ENCODE data around the gene CD28. TPM values are rescaled to one million over a fixed set of nuclear protein-coding genes. Genes with fewer than 3 reads are reported as not detected.

CD28 gene
- total and polyA plus RNA-seq, 2 donors (not counting 3 experiments of a cell fraction or from before 2014, with no cell fraction given), result 0.15 TPM; not detected in 1

- no peaks in the 10 kb centered on the region for H3K79me2 ChIP-seq (ENCODE audit: control insufficient read depth, insufficient read depth, low read length)
- H2AFZ ChIP-seq (ENCODE audit: low read depth, low read length), result no peak overlapping the region
- H3K9me1 ChIP-seq (replicated peaks; ENCODE audit: control insufficient read depth, extremely low read depth, insufficient read depth, low read length), result no peaks in the 10 kb centered on the region
- H4K20me1 ChIP-seq (replicated peaks; ENCODE audit: control insufficient read depth, extremely low read depth, insufficient read depth, low read length), result no peaks in the 10 kb centered on the region
- POLR2A ChIA-PET, result no interaction called here
- no peak overlapping the region for H3K9ac ChIP-seq (replicated peaks; ENCODE audit: extremely low read depth, insufficient read depth, low read length)
- H3K4me3 ChIP-seq (replicated peaks in 1 of 3; ENCODE audit: insufficient read depth in 1 of 3, low read depth in 1 of 3, low read length in 3 of 3), result no peak overlapping the region
- H3K27me3 ChIP-seq (ENCODE audit: control insufficient read depth in 2 of 2, insufficient read depth in 2 of 2, low read length in 2 of 2), result no peaks in the 10 kb centered on the region
- dilution Hi-C loops (cut with MboI; ENCODE audit: extremely low pct_ligation_motif_present, low sequenced_read_pairs), result no loop called here
- no peak for FAIRE-seq
- H3K4me2 ChIP-seq (ENCODE audit: insufficient read depth, low read length), result no peak overlapping the region
- TF ChIP-seq EZH2 (IDR thresholded peaks at IDR 0.05; ENCODE audit: borderline replicate concordance, low read depth, low read length, severe bottlenecking) (no peak), JUN (IDR thresholded peaks at IDR 0.05; ENCODE audit: borderline replicate concordance, insufficient read depth, insufficient read length, low read depth) (no peak), MAX (IDR thresholded peaks at IDR 0.05; ENCODE audit: insufficient read depth, insufficient read length) (no peak), POLR2A (IDR thresholded peaks at IDR 0.05; ENCODE audit: low read depth, low read length) (no peak), POLR2AphosphoS5 (IDR thresholded peaks at IDR 0.05; ENCODE audit: insufficient read depth, low read depth, low read length) (no peak)
- H3K27ac ChIP-seq (ENCODE audit: insufficient read depth, low read depth, low read length), result no peak overlapping the region
- H3K9me3 ChIP-seq (replicated peaks; ENCODE audit: control insufficient read depth, insufficient read depth, low read length), result no peaks in the 10 kb centered on the region
- intact Hi-C loops (cut with micrococcal nuclease), result no loop called here
- DNase-seq (ENCODE audit: low read depth, low spot score), result no peak
- H3K4me1 ChIP-seq (ENCODE audit: control insufficient read depth, extremely low read depth, insufficient read depth, low read length), result peaks cover 10% of the 10 kb centered on the region
- H3K36me3 ChIP-seq (ENCODE audit: control insufficient read depth in 2 of 2, extremely low read depth in 1 of 2, insufficient read depth in 2 of 2, low read length in 2 of 2), result no peaks in the 10 kb centered on the region
- CTCF ChIA-PET, result interaction anchor here (1.0 to 1.5 kb wide), 2 partner anchors 19 to 61 kb away, joined by 3 to 4 read pairs; no protein-coding TSS in a partner anchor
- BruUV-seq (replicated peaks), result no TSS peak
These were observed 14.7 kb downstream of the CD28 start for GRCh38 chr2:203720915-203721672.

GRCh38 chr2:203721781-203722300 lies 15.4 kb downstream of the CD28 start:
- H3K36me3 ChIP-seq (ENCODE audit: control insufficient read depth in 2 of 2, extremely low read depth in 1 of 2, insufficient read depth in 2 of 2, low read length in 2 of 2), result no peaks in the 10 kb centered on the region
- H3K27ac ChIP-seq (ENCODE audit: insufficient read depth, low read depth, low read length), result no peak overlapping the region
- intact Hi-C loops (cut with micrococcal nuclease), result no loop called here
- H3K9ac ChIP-seq (replicated peaks; ENCODE audit: extremely low read depth, insufficient read depth, low read length), result no peak overlapping the region
- TF ChIP-seq MAX (IDR thresholded peaks at IDR 0.05; ENCODE audit: insufficient read depth, insufficient read length) (no peak), CTCF (IDR thresholded peaks at IDR 0.05; ENCODE audit: extremely low read depth in 1 of 2, insufficient read depth in 1 of 2, low read depth in 1 of 2, low read length in 2 of 2) (no peak), FOS (IDR thresholded peaks at IDR 0.05; ENCODE audit: borderline replicate concordance, insufficient read depth, low read length) (no peak), POLR2A (IDR thresholded peaks at IDR 0.05; ENCODE audit: low read depth, low read length) (no peak), MYC (IDR thresholded peaks at IDR 0.05; ENCODE audit: low read depth, low read length) (no peak), JUN (IDR thresholded peaks at IDR 0.05; ENCODE audit: borderline replicate concordance, insufficient read depth, insufficient read length, low read depth) (no peak), GATA2 (IDR thresholded peaks at IDR 0.05; ENCODE audit: insufficient read depth, insufficient read length, low read depth, low read length) (no peak), EZH2 (IDR thresholded peaks at IDR 0.05; ENCODE audit: borderline replicate concordance, low read depth, low read length, severe bottlenecking) (no peak), POLR2AphosphoS5 (IDR thresholded peaks at IDR 0.05; ENCODE audit: insufficient read depth, low read depth, low read length) (no peak)
- BruUV-seq (replicated peaks), result no TSS peak
- H2AFZ ChIP-seq (ENCODE audit: low read depth, low read length), result no peak overlapping the region
- POLR2A ChIA-PET, result no interaction called here
- dilution Hi-C loops (cut with MboI; ENCODE audit: extremely low pct_ligation_motif_present, low sequenced_read_pairs), result no loop called here
- no peaks in the 10 kb centered on the region for H3K9me3 ChIP-seq (replicated peaks; ENCODE audit: control insufficient read depth, insufficient read depth, low read length)
- no peak overlapping the region for H3K4me2 ChIP-seq (ENCODE audit: insufficient read depth, low read length)
- no peaks in the 10 kb centered on the region for H3K79me2 ChIP-seq (ENCODE audit: control insufficient read depth, insufficient read depth, low read length)
- H3K4me3 ChIP-seq (replicated peaks in 1 of 3; ENCODE audit: insufficient read depth in 1 of 3, low read depth in 1 of 3, low read length in 3 of 3), result no peak overlapping the region
- FAIRE-seq, result no peak
- H3K27me3 ChIP-seq (ENCODE audit: control insufficient read depth in 2 of 2, insufficient read depth in 2 of 2, low read length in 2 of 2), result no peaks in the 10 kb centered on the region
- no peaks in the 10 kb centered on the region for H4K20me1 ChIP-seq (replicated peaks; ENCODE audit: control insufficient read depth, extremely low read depth, insufficient read depth, low read length)
- peaks cover 10% of the 10 kb centered on the region for H3K4me1 ChIP-seq (ENCODE audit: control insufficient read depth, extremely low read depth, insufficient read depth, low read length)
- CTCF ChIA-PET, result interaction anchor here (1.0 kb wide), 1 partner anchor 19 kb away, joined by 3 read pairs; no protein-coding TSS in a partner anchor
- H3K9me1 ChIP-seq (replicated peaks; ENCODE audit: control insufficient read depth, extremely low read depth, insufficient read depth, low read length), result no peaks in the 10 kb centered on the region
- no peak for DNase-seq (ENCODE audit: low read depth, low spot score)
